ENCODE measurements around the gene RNF133.

RNF133 gene

GRCh38 chr7:122710916-122711315 lies 12.0 kb upstream of the RNF133 start:
- no peak for DNase-seq
- Mint-ChIP-seq H3K27me3 (no peaks in the 10 kb centered on the region), H3K27ac (no peak overlapping the region), H3K4me3 (no peak overlapping the region), H3K36me3 (ENCODE audit: insufficient read depth) (peaks cover 3% of the 10 kb centered on the region), H3K4me1 (ENCODE audit: low read depth in 2 of 2) (no peaks in the 10 kb centered on the region), H3K9me3 (peaks cover 0 to 8% of the 10 kb centered on the region in 2 donors)
- no peak for ATAC-seq (replicated peaks)

GRCh38 chr7:122709930-122710646 lies 11.2 kb upstream of the RNF133 start:
- H3K27ac Mint-ChIP-seq = no peak overlapping the region

GRCh38 chr7:122706836-122707235 lies 7.9 kb upstream of the RNF133 start:
- ATAC-seq (replicated peaks) = no peak
- H3K4me3 Mint-ChIP-seq = no peak overlapping the region
- no peaks in the 10 kb centered on the region for H3K27me3 Mint-ChIP-seq
- no peak for DNase-seq
- no peak overlapping the region for H3K27ac Mint-ChIP-seq
- H3K9me3 Mint-ChIP-seq = peaks cover 0 to 5% of the 10 kb centered on the region in 2 donors
- peaks cover 3% of the 10 kb centered on the region for H3K36me3 Mint-ChIP-seq (ENCODE audit: insufficient read depth)
- H3K4me1 Mint-ChIP-seq (ENCODE audit: low read depth in 2 of 2) = no peaks in the 10 kb centered on the region

More at GRCh38 chr7:122709930-122710646, 11.2 kb upstream of the RNF133 start:
- Mint-ChIP-seq H3K4me1 (ENCODE audit: low read depth in 2 of 2) (no peaks in the 10 kb centered on the region), H3K36me3 (ENCODE audit: insufficient read depth) (peaks cover 3% of the 10 kb centered on the region), H3K27me3 (no peaks in the 10 kb centered on the region), H3K4me3 (no peak overlapping the region), H3K9me3 (peaks cover 0 to 8% of the 10 kb centered on the region in 2 donors)
- no peak for DNase-seq
- ATAC-seq (replicated peaks) = no peak

GRCh38 chr7:122702872-122703510 lies 4.1 kb upstream of the RNF133 start, which contains the start of gene RNF148:
Gene RNF148 (minus strand): TSS chr7:122702922. CDS start chr7:122702750, 172 bp downstream.
- Mint-ChIP-seq H3K4me3 (no peak within 1 kb of the TSS), H3K9me3 (peaks cover 0 to 3% of the 10 kb centered on the region in 2 donors), H3K4me1 (ENCODE audit: low read depth in 2 of 2) (no peaks in the 10 kb centered on the region), H3K27me3 (no peaks in the 10 kb centered on the region), H3K27ac (no peak within 1 kb of the TSS), H3K36me3 (ENCODE audit: insufficient read depth) (no peaks in the 10 kb centered on the region)
- no peak for DNase-seq
- ATAC-seq (replicated peaks) = no peak

- no peaks in the 10 kb centered on the region for H3K27me3 Mint-ChIP-seq
- no peak overlapping the region for H3K4me3 Mint-ChIP-seq
- ATAC-seq (replicated peaks) (no peak), DNase-seq (no peak)
- no peak overlapping the region for H3K27ac Mint-ChIP-seq
- no peaks in the 10 kb centered on the region for H3K36me3 Mint-ChIP-seq (ENCODE audit: insufficient read depth)
- no peaks in the 10 kb centered on the region for H3K4me1 Mint-ChIP-seq (ENCODE audit: low read depth in 2 of 2)
- H3K9me3 Mint-ChIP-seq = peaks cover 0 to 18% of the 10 kb centered on the region in 2 donors
Observed at GRCh38 chr7:122695816-122696215, 3.1 kb downstream of the RNF133 start.

- H3K4me1 Mint-ChIP-seq (ENCODE audit: low read depth in 2 of 2) = no peaks in the 10 kb centered on the region
- ATAC-seq (replicated peaks) (no peak), DNase-seq (no peak)
- H3K9me3 Mint-ChIP-seq = peaks cover 0 to 18% of the 10 kb centered on the region in 2 donors
- H3K36me3 Mint-ChIP-seq (ENCODE audit: insufficient read depth) = no peaks in the 10 kb centered on the region
- no peak overlapping the region for H3K4me3 Mint-ChIP-seq
- no peaks in the 10 kb centered on the region for H3K27me3 Mint-ChIP-seq
- H3K27ac Mint-ChIP-seq = no peak overlapping the region
Observed at GRCh38 chr7:122694697-122695096, 4.2 kb downstream of the RNF133 start.

- no peak overlapping the region for H3K27ac Mint-ChIP-seq
- ATAC-seq (replicated peaks) = no peak
Observed at GRCh38 chr7:122692769-122693309, 6.1 kb downstream of the RNF133 start.

GRCh38 chr7:122691569-122692235 lies 7.2 kb downstream of the RNF133 start:
- Mint-ChIP-seq H3K27ac (no peak overlapping the region), H3K27me3 (no peaks in the 10 kb centered on the region), H3K9me3 (peaks cover 0 to 18% of the 10 kb centered on the region in 2 donors), H3K4me1 (ENCODE audit: low read depth in 2 of 2) (no peaks in the 10 kb centered on the region), H3K4me3 (no peak overlapping the region), H3K36me3 (ENCODE audit: insufficient read depth) (no peaks in the 10 kb centered on the region)
- ATAC-seq (replicated peaks) = no peak
- DNase-seq = no peak

More at GRCh38 chr7:122692769-122693309, 6.1 kb downstream of the RNF133 start:
- H3K36me3 Mint-ChIP-seq (ENCODE audit: insufficient read depth) = no peaks in the 10 kb centered on the region
- peaks cover 0 to 18% of the 10 kb centered on the region in 2 donors for H3K9me3 Mint-ChIP-seq
- H3K4me3 Mint-ChIP-seq = no peak overlapping the region
- H3K4me1 Mint-ChIP-seq (ENCODE audit: low read depth in 2 of 2) = no peaks in the 10 kb centered on the region
- no peaks in the 10 kb centered on the region for H3K27me3 Mint-ChIP-seq
- DNase-seq = no peak

- no peaks in the 10 kb centered on the region for H3K27me3 Mint-ChIP-seq
- no peak overlapping the region for H3K4me3 Mint-ChIP-seq
- peaks cover 0 to 14% of the 10 kb centered on the region in 2 donors for H3K9me3 Mint-ChIP-seq
- no peaks in the 10 kb centered on the region for H3K36me3 Mint-ChIP-seq (ENCODE audit: insufficient read depth)
- ATAC-seq (replicated peaks) (no peak), DNase-seq (no peak)
- no peaks in the 10 kb centered on the region for H3K4me1 Mint-ChIP-seq (ENCODE audit: low read depth in 2 of 2)
- no peak overlapping the region for H3K27ac Mint-ChIP-seq
Observed at GRCh38 chr7:122689346-122690109, 9.4 kb downstream of the RNF133 start.

GRCh38 chr7:122688400-122688998 lies 10.4 kb downstream of the RNF133 start:
- H3K36me3 Mint-ChIP-seq (ENCODE audit: insufficient read depth) = no peaks in the 10 kb centered on the region
- ATAC-seq (replicated peaks) = no peak
- DNase-seq = no peak
- H3K27ac Mint-ChIP-seq = no peak overlapping the region
- H3K9me3 Mint-ChIP-seq = peaks cover 0 to 11% of the 10 kb centered on the region in 2 donors
- H3K4me1 Mint-ChIP-seq (ENCODE audit: low read depth in 2 of 2) = no peaks in the 10 kb centered on the region
- H3K27me3 Mint-ChIP-seq = no peaks in the 10 kb centered on the region
- no peak overlapping the region for H3K4me3 Mint-ChIP-seq

- Mint-ChIP-seq H3K27ac (no peak overlapping the region), H3K4me3 (no peak overlapping the region), H3K9me3 (peaks cover 5 to 7% of the 10 kb centered on the region in 2 donors), H3K4me1 (ENCODE audit: low read depth in 2 of 2) (no peaks in the 10 kb centered on the region), H3K36me3 (ENCODE audit: insufficient read depth) (no peaks in the 10 kb centered on the region), H3K27me3 (no peaks in the 10 kb centered on the region)
- DNase-seq = no peak
- no peak for ATAC-seq (replicated peaks)
Observed at GRCh38 chr7:122686360-122686878, 12.5 kb downstream of the RNF133 start.

- H3K4me1 Mint-ChIP-seq (ENCODE audit: low read depth in 2 of 2) = no peaks in the 10 kb centered on the region
- ATAC-seq (replicated peaks) (no peak), DNase-seq (no peak)
- H3K27ac Mint-ChIP-seq = no peak overlapping the region
- no peaks in the 10 kb centered on the region for H3K27me3 Mint-ChIP-seq
- H3K4me3 Mint-ChIP-seq = no peak overlapping the region
- H3K36me3 Mint-ChIP-seq (ENCODE audit: insufficient read depth) = no peaks in the 10 kb centered on the region
- H3K9me3 Mint-ChIP-seq = peaks cover 2 to 7% of the 10 kb centered on the region in 2 donors
Observed at GRCh38 chr7:122684504-122684903, 14.4 kb downstream of the RNF133 start.
